GM21529 (cell line): ENCODE results near the gene NFIL3.
"Not testable (repeated sequence)": the region's sequence is repeated elsewhere in the genome, so short reads cannot be mapped to it uniquely, and the experiment has no call there.

ENCODE experiments used
- ATAC-seq: cut with Tn5 transposase; IDR thresholded peaks from one replicate; pipeline ENCODE4 v1.9.1; 2021; ENCODE audit not compliant: unreplicated experiment

The NFIL3 gene

GRCh38 chr9:91395553-91396471 is 27.8 kb downstream of the NFIL3 start:
- peak; percentile 78 for ATAC-seq

- ATAC-seq: no peak
Measured at GRCh38 chr9:91395106-91395552, 28.5 kb downstream of the NFIL3 start.

- ATAC-seq: no peak
Measured at GRCh38 chr9:91393826-91394225, 29.8 kb downstream of the NFIL3 start.

GRCh38 chr9:91392435-91392834 is 31.2 kb downstream of the NFIL3 start:
- no peak for ATAC-seq

GRCh38 chr9:91391818-91392217 is 31.8 kb downstream of the NFIL3 start:
- ATAC-seq: no peak

GRCh38 chr9:91391412-91391811 is 32.2 kb downstream of the NFIL3 start:
- no peak for ATAC-seq

- ATAC-seq: not testable (repeated sequence)
Measured at GRCh38 chr9:91389686-91390085, 33.9 kb downstream of the NFIL3 start.

- no peak for ATAC-seq
Measured at GRCh38 chr9:91386765-91387164, 36.9 kb downstream of the NFIL3 start.

GRCh38 chr9:91384954-91385353 is 38.7 kb downstream of the NFIL3 start:
- no peak for ATAC-seq

- ATAC-seq: no peak
Measured at GRCh38 chr9:91383577-91383976, 40.1 kb downstream of the NFIL3 start.

GRCh38 chr9:91382298-91382697 is 41.3 kb downstream of the NFIL3 start:
- ATAC-seq: no peak

GRCh38 chr9:91379426-91379825 is 44.2 kb downstream of the NFIL3 start:
- no peak for ATAC-seq

- ATAC-seq: no peak
Measured at GRCh38 chr9:91378695-91379127, 44.9 kb downstream of the NFIL3 start.

GRCh38 chr9:91378054-91378453 is 45.6 kb downstream of the NFIL3 start:
- not testable (repeated sequence) for ATAC-seq

GRCh38 chr9:91376239-91376638 is 47.4 kb downstream of the NFIL3 start:
- no peak for ATAC-seq

- ATAC-seq: no peak
Measured at GRCh38 chr9:91374939-91375338, 48.7 kb downstream of the NFIL3 start.

GRCh38 chr9:91371894-91372293 is 51.7 kb downstream of the NFIL3 start:
- ATAC-seq: no peak

- ATAC-seq: not testable (repeated sequence)
Measured at GRCh38 chr9:91370006-91370405, 53.6 kb downstream of the NFIL3 start.

GRCh38 chr9:91364702-91365101 is 58.9 kb downstream of the NFIL3 start:
- ATAC-seq: no peak

- no peak for ATAC-seq
Measured at GRCh38 chr9:91364005-91364404, 59.6 kb downstream of the NFIL3 start.

- ATAC-seq: no peak
Measured at GRCh38 chr9:91362051-91362611, 61.5 kb downstream of the NFIL3 start.
